C4-2B (cell line): ENCODE measurements around the gene DNAAF1.

ENCODE experiments used
- CTCF ChIP-seq: fragments of 450-650 bp; conservative IDR thresholded peaks from 2 replicates; pipeline ENCODE4 v1.5.1; 2017; ENCODE audit warnings: mild to moderate bottlenecking
- ZFX ChIP-seq: fragments of 450-650 bp; IDR thresholded peaks from 2 replicates; pipeline ENCODE4 v1.6.1; 2017

DNA sequence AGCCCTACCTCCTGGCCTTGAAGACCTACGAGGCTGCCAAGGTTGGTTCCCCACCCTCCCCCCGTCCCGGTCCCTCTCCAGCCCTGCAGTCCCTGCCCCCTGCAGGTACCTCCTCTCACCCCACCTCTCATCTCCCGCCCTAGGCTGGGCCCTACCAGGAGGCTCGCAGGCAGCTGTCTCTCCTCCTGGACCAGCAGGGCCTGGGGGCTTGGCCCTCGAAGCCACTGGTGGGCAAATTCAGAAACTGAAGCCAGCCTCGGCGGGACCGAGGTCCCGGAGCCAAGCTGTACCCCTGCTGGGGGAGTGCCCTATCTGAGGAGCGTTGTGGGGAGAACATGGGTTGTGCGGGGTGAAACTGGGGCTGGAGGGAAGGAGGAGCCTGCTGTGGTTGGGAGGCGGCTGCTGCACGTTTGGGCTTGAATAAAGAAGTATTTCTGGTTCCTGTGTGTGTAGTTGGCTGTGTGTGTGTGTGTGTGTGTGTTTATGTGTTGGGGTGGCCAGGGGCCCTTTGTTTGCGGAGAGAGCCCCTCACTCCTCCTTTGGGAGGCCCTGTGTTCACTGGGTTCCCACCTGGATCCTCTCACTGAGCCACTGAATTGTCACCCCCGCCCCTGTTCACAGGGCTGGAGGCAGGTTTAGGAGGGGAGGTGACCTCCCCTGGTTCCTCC is 51.8 kb downstream of the DNAAF1 start:
- TF ChIP-seq CTCF: no peak
- no peak for TF ChIP-seq ZFX
